Neural crest cell (in vitro differentiated cells): ENCODE data around the gene ASIC4. TPM values are rescaled to one million over a fixed set of nuclear protein-coding genes. Genes with fewer than 3 reads are reported as not detected.

Source experiments
- DNase-seq: peaks from one replicate; pipeline ENCODE4 v3.0.0; 2021; ENCODE audit warnings: low read depth, mixed read lengths, low spot score
- H3K27ac Mint-ChIP-seq: one replicate; pipeline ENCODE4 v1.8.0; 2021; ENCODE audit warnings: mild to moderate bottlenecking, mixed read lengths; ENCODE audit not compliant: unreplicated experiment
- H3K27me3 Mint-ChIP-seq: 2 replicates; pipeline ENCODE4 v1.8.0; 2021; ENCODE audit warnings: low read depth, mild to moderate bottlenecking, mixed read lengths
- H3K36me3 Mint-ChIP-seq: 2 replicates; pipeline ENCODE4 v1.8.0; 2021; ENCODE audit warnings: low read depth, mild to moderate bottlenecking, mixed read lengths
- H3K4me1 Mint-ChIP-seq: 2 replicates; pipeline ENCODE4 v1.8.0; 2021; ENCODE audit warnings: mixed read lengths
- H3K4me3 Mint-ChIP-seq: one replicate; pipeline ENCODE4 v1.8.0; 2021; ENCODE audit warnings: mild to moderate bottlenecking, mixed read lengths
- H3K9me3 Mint-ChIP-seq: 2 replicates; pipeline ENCODE4 v1.8.0; 2021; ENCODE audit warnings: mixed read lengths
- CTCF ChIP-seq: fragments of 200-600 bp; sonication (generic); conservative IDR thresholded peaks from 2 replicates; pipeline ENCODE4 v1.5.0; 2021; ENCODE audit warnings: antibody characterized with exemption, mild to moderate bottlenecking
- total RNA-seq: library from RNA; stranded (reverse); gene quantifications from 2 replicates; pipeline ENCODE4 v1.2.1, GENCODE V29; 2021

Gene ASIC4
- total RNA-seq, 1 donor from 2014 or later, result 1.0 TPM

- Mint-ChIP-seq H3K36me3 (no peaks in the 10 kb centered on the region), H3K4me1 (peaks cover 63% of the 10 kb centered on the region), H3K4me3 (peak overlapping the region; percentile 61), H3K9me3 (no peaks in the 10 kb centered on the region), H3K27me3 (peaks cover 58% of the 10 kb centered on the region), H3K27ac (peak overlapping the region; percentile 84)
- no peak for TF ChIP-seq CTCF
- no peak for DNase-seq
Measured at GRCh38 chr2:219515874-219516629, 1.8 kb downstream of the ASIC4 start.

- Mint-ChIP-seq H3K27ac (peak overlapping the region; percentile 57), H3K4me1 (peaks cover 70% of the 10 kb centered on the region), H3K36me3 (no peaks in the 10 kb centered on the region), H3K4me3 (peak overlapping the region; percentile 61), H3K9me3 (no peaks in the 10 kb centered on the region), H3K27me3 (peaks cover 64% of the 10 kb centered on the region)
- no peak for DNase-seq
- TF ChIP-seq CTCF, result no peak
Measured at GRCh38 chr2:219516888-219517287, 2.6 kb downstream of the ASIC4 start.

- Mint-ChIP-seq H3K36me3 (no peaks in the 10 kb centered on the region), H3K4me3 (no peak overlapping the region), H3K4me1 (peaks cover 66% of the 10 kb centered on the region), H3K9me3 (no peaks in the 10 kb centered on the region), H3K27ac (no peak overlapping the region), H3K27me3 (peaks cover 58% of the 10 kb centered on the region)
- no peak for DNase-seq
- no peak for TF ChIP-seq CTCF
Measured at GRCh38 chr2:219517954-219518778, 3.9 kb downstream of the ASIC4 start.

- Mint-ChIP-seq H3K36me3 (no peaks in the 10 kb centered on the region), H3K27ac (no peak overlapping the region), H3K27me3 (peaks cover 54% of the 10 kb centered on the region), H3K4me1 (peaks cover 57% of the 10 kb centered on the region), H3K4me3 (no peak overlapping the region), H3K9me3 (no peaks in the 10 kb centered on the region)
- no peak for TF ChIP-seq CTCF
- DNase-seq, result no peak
Measured at GRCh38 chr2:219519526-219519916, 5.2 kb downstream of the ASIC4 start.

GRCh38 chr2:219520079-219520478 is 5.8 kb downstream of the ASIC4 start:
- Mint-ChIP-seq H3K9me3 (no peaks in the 10 kb centered on the region), H3K4me1 (peaks cover 59% of the 10 kb centered on the region), H3K36me3 (no peaks in the 10 kb centered on the region), H3K27me3 (peaks cover 53% of the 10 kb centered on the region), H3K4me3 (no peak overlapping the region), H3K27ac (no peak overlapping the region)
- no peak for DNase-seq
- TF ChIP-seq CTCF, result no peak
